H1 (cell line): ENCODE measurements around the gene WSCD2. TPM values are rescaled to one million over a fixed set of nuclear protein-coding genes. Genes with fewer than 3 reads are reported as not detected.

Experiments
- CTCF ChIA-PET: fragments of 300-600 bp; sonication (Branson Sonifier 250); formaldehyde crosslinking; loops from one replicate; lab custom pipeline; 2021; ENCODE audit not compliant: partially characterized antibody; lab: Charles Lee
- POLR2A ChIA-PET: fragments of 300-600 bp; sonication (Branson Sonifier 250); formaldehyde crosslinking; loops from one replicate; lab custom pipeline; 2021; ENCODE audit warnings: inconsistent platforms; ENCODE audit not compliant: partially characterized antibody; lab: Charles Lee
- DNase-seq, 2 experiments: peaks; one replicate each; pipeline versions ENCODE4 v3.0.0 to v3.0.0-alpha.2; 2010 to 2022; ENCODE audit warnings: low spot score in 2 of 2, low read depth in 1 of 2, mixed read lengths in 1 of 2
- FAIRE-seq: peaks from 2 replicates; lab custom pipeline; 2011; peaks lifted over from hg19 to GRCh38; lab: Jason Lieb, UNC
- H2AFZ ChIP-seq: 2 replicates; pipeline ENCODE4 v1.8.1; 2012; ENCODE audit warnings: low read length, inconsistent platforms
- H2AK5ac ChIP-seq: 2 replicates; pipeline ENCODE4 v1.6.1; 2013; ENCODE audit warnings: low read depth, low read length
- H2BK120ac ChIP-seq: replicated peaks from 2 replicates; pipeline ENCODE3; 2013; ENCODE audit warnings: low read depth, low read length, inconsistent platforms
- H2BK12ac ChIP-seq: 2 replicates; pipeline ENCODE4 v1.6.1; 2013; ENCODE audit warnings: low read depth, low read length
- H2BK15ac ChIP-seq: 2 replicates; pipeline ENCODE4 v1.6.1; 2013; ENCODE audit warnings: low read length
- H2BK20ac ChIP-seq: 2 replicates; pipeline ENCODE4 v1.6.1; 2013; ENCODE audit warnings: low read length
- H2BK5ac ChIP-seq: 2 replicates; pipeline ENCODE4 v1.6.1; 2013; ENCODE audit warnings: low read depth, low read length
- H3K14ac ChIP-seq: 2 replicates; pipeline ENCODE4 v1.6.1; 2013; ENCODE audit warnings: inconsistent platforms; ENCODE audit not compliant: insufficient read length
- H3K18ac ChIP-seq: 2 replicates; pipeline ENCODE4 v1.6.1; 2013; ENCODE audit warnings: low read length; ENCODE audit errors: extremely low read depth
- H3K23ac ChIP-seq: 2 replicates; pipeline ENCODE4 v1.6.1; 2013; ENCODE audit warnings: inconsistent platforms; ENCODE audit not compliant: insufficient read length
- H3K23me2 ChIP-seq: 2 replicates; pipeline ENCODE4 v1.6.1; 2013; ENCODE audit warnings: low read depth, low read length
- H3K27ac ChIP-seq: 2 replicates; pipeline ENCODE4 v1.6.1; 2011; ENCODE audit warnings: low read depth, low read length, inconsistent platforms
- H3K27me3 ChIP-seq, 4 experiments: replicated peaks in 1 of 4; 1 replicate in 1 of 4; 2 replicates in 3 of 4; pipeline versions ENCODE4 v1.6.1 to v1.8.1; 2011 to 2013; ENCODE audit warnings: low read length in 3 of 4, mild to moderate bottlenecking in 3 of 4, inconsistent platforms in 2 of 4, mixed read lengths in 2 of 4, moderate library complexity in 1 of 4; ENCODE audit not compliant: control insufficient read depth in 3 of 4, insufficient read depth in 3 of 4; ENCODE audit errors: extremely low read depth in 1 of 4
- H3K36me3 ChIP-seq, 4 experiments: 2 replicates each; pipeline versions ENCODE4 v1.6.1 to v1.8.1; 2011 to 2013; ENCODE audit warnings: mild to moderate bottlenecking in 4 of 4, low read length in 3 of 4, moderate library complexity in 2 of 4, control low read depth in 1 of 4, inconsistent platforms in 1 of 4; ENCODE audit not compliant: insufficient read depth in 4 of 4, control insufficient read depth in 2 of 4
- H3K4ac ChIP-seq: replicated peaks from 2 replicates; pipeline ENCODE3; 2013; ENCODE audit warnings: low read length, low read depth, mixed read lengths, inconsistent platforms; ENCODE audit not compliant: insufficient read length
- H3K4me1 ChIP-seq, 4 experiments: replicated peaks in 1 of 4; 1 replicate in 1 of 4; 2 replicates in 3 of 4; pipeline versions ENCODE4 v1.6.1 to v1.8.1; 2011 to 2013; ENCODE audit warnings: low read length in 3 of 4, inconsistent platforms in 2 of 4, mixed read lengths in 1 of 4; ENCODE audit not compliant: insufficient read depth in 4 of 4, control insufficient read depth in 3 of 4
- H3K4me2 ChIP-seq, 2 experiments: 2 replicates each; pipeline versions ENCODE4 v1.6.1 to v1.8.1; 2011 to 2013; ENCODE audit warnings: low read depth in 2 of 2, low read length in 2 of 2, control low read depth in 1 of 2, inconsistent platforms in 1 of 2, mild to moderate bottlenecking in 1 of 2; ENCODE audit not compliant: insufficient read depth in 1 of 2
- H3K4me3 ChIP-seq, 4 experiments: fragments of 200-600, 300-600 bp in 1 of 4; sonication (generic), shearing (Covaris generic), sonication (Bioruptor Twin) in 1 of 4; 2 replicates each; pipeline versions ENCODE4 v1.5.1 to v1.8.1; 2011 to 2016; ENCODE audit warnings: low read length in 4 of 4, low read depth in 3 of 4, control low read depth in 2 of 4, inconsistent platforms in 2 of 4, mild to moderate bottlenecking in 2 of 4, mixed read lengths in 1 of 4, moderate library complexity in 1 of 4; ENCODE audit not compliant: insufficient read depth in 2 of 4; ENCODE audit errors: extremely low read depth in 1 of 4
- H3K56ac ChIP-seq: replicated peaks from 2 replicates; pipeline ENCODE3; 2013; ENCODE audit warnings: low read depth, mild to moderate bottlenecking, mixed read lengths, low read length, inconsistent platforms; ENCODE audit not compliant: insufficient read length
- H3K79me1 ChIP-seq: 2 replicates; pipeline ENCODE4 v1.6.1; 2013; ENCODE audit warnings: low read depth, low read length, control low read depth
- H3K79me2 ChIP-seq, 2 experiments: 2 replicates each; pipeline versions ENCODE4 v1.6.1 to v1.8.1; 2012 to 2013; ENCODE audit warnings: low read length in 2 of 2, mild to moderate bottlenecking in 2 of 2, inconsistent platforms in 1 of 2; ENCODE audit not compliant: insufficient read depth in 2 of 2, control insufficient read depth in 1 of 2
- H3K9ac ChIP-seq, 4 experiments: replicated peaks in 1 of 4; 1 replicate in 1 of 4; 2 replicates in 3 of 4; pipeline versions ENCODE4 v1.6.1 to v1.8.1; 2011 to 2013; ENCODE audit warnings: low read depth in 3 of 4, low read length in 3 of 4, control low read depth in 2 of 4, mild to moderate bottlenecking in 2 of 4, moderate library complexity in 2 of 4, inconsistent platforms in 1 of 4; ENCODE audit errors: extremely low read depth in 1 of 4
- H3K9me3 ChIP-seq, 2 experiments: 2 replicates each; pipeline versions ENCODE4 v1.6.1 to v1.8.1; 2012 to 2013; ENCODE audit warnings: mild to moderate bottlenecking in 2 of 2, moderate library complexity in 2 of 2, control low read depth in 1 of 2, inconsistent platforms in 1 of 2, low read depth in 1 of 2, low read length in 1 of 2, mixed read lengths in 1 of 2; ENCODE audit not compliant: insufficient read depth in 2 of 2
- H4K20me1 ChIP-seq, 2 experiments: replicated peaks in 1 of 2; 2 replicates each; pipeline versions ENCODE3 to v1.8.1; 2011 to 2013; ENCODE audit warnings: inconsistent platforms in 2 of 2, low read length in 2 of 2, mild to moderate bottlenecking in 1 of 2; ENCODE audit not compliant: insufficient read depth in 2 of 2, control insufficient read depth in 1 of 2
- H4K5ac ChIP-seq: 2 replicates; pipeline ENCODE4 v1.6.1; 2013; ENCODE audit warnings: low read length, low read depth, mixed read lengths, inconsistent platforms; ENCODE audit not compliant: insufficient read length
- H4K8ac ChIP-seq: 2 replicates; pipeline ENCODE4 v1.8.0; 2013; ENCODE audit warnings: mild to moderate bottlenecking, moderate library complexity, low read length, inconsistent platforms; ENCODE audit not compliant: insufficient read depth; ENCODE audit errors: extremely low read depth
- H4K91ac ChIP-seq: replicated peaks from 2 replicates; pipeline ENCODE3; 2013; ENCODE audit warnings: low read length, mixed read lengths, inconsistent platforms; ENCODE audit not compliant: insufficient read length
- TAF7 ChIP-seq: optimal IDR thresholded peaks from 2 replicates; pipeline ENCODE3; 2011; ENCODE audit warnings: low read depth, mild to moderate bottlenecking, inconsistent platforms, low read length, moderate library complexity, borderline replicate concordance
- TBP ChIP-seq: IDR thresholded peaks from 2 replicates; pipeline ENCODE4 v1.6.1; 2011; ENCODE audit warnings: low read depth, low read length, improper control_type of control experiment
- WGBS, 2 experiments: shearing (Covaris generic) in 1 of 2; methylation state at CpG; one replicate each; pipeline versions ENCODE4 v1.1.6 to v1.1.7; 2013 to 2015; ENCODE audit warnings: low lambda C conversion rate in 2 of 2, mixed read lengths in 2 of 2, inconsistent platforms in 1 of 2, low coverage in 1 of 2, missing lambda C conversion rate in 1 of 2; ENCODE audit not compliant: insufficient replicate concordance in 2 of 2, insufficient coverage in 1 of 2, insufficient read length in 1 of 2; ENCODE audit errors: extremely low coverage in 1 of 2, missing lambda C conversion rate in 1 of 2; 5-methylcytosine and 5-hydroxymethylcytosine counted together
- polyA plus RNA-seq, 7 experiments: library from polyadenylated mRNA; depleted of rRNA in 3 of 7; stranded (reverse) in 5 of 7; unstranded in 2 of 7; fragments of >200 nt in 5 of 7; fragments of 200-250 nt in 2 of 7; gene quantifications; 1 replicate in 5 of 7; 2 replicates in 1 of 7; 4 replicates in 1 of 7; pipeline versions ENCODE4 v1.2.1 to v1.2.3, GENCODE V29; 2011 to 2013; ENCODE audit warnings: missing spikeins in 2 of 7, mixed read lengths in 2 of 7
- total RNA-seq: library from RNA; stranded (reverse); fragmentation: NEBNext Ultra II Directional; extraction: Animal tissue kit (Norgen Biotek cat#: 25700); gene quantifications from 2 replicates; pipeline ENCODE4 v1.2.1, GENCODE V29; 2021
- TF ChIP-seq, protein P1 (sequence below): IDR thresholded peaks from 2 replicates; pipeline ENCODE4 v1.6.1; 2011; ENCODE audit warnings: low read length, improper control_type of control experiment

The WSCD2 gene
- total and polyA plus RNA-seq, 2 of the 8 experiments (the other 6 are each of a cell fraction or from before 2014, with no cell fraction given): 1.3 to 2.2 TPM

- no peaks in the 10 kb centered on the region for H3K79me1 ChIP-seq
- no peak overlapping the region for H3K18ac ChIP-seq
- H4K20me1 ChIP-seq: no peaks in the 10 kb centered on the region
- H2BK20ac ChIP-seq: no peak overlapping the region
- H2BK12ac ChIP-seq: no peak overlapping the region
- no peaks in the 10 kb centered on the region for H3K36me3 ChIP-seq
- H3K23ac ChIP-seq: no peak overlapping the region
- no peak overlapping the region for H2BK120ac ChIP-seq
- no peak overlapping the region for H3K4me2 ChIP-seq
- H3K4me3 ChIP-seq: no peak overlapping the region
- POLR2A ChIA-PET: interaction anchor here (1.1 kb wide), 1 partner anchor 9 kb away, joined by 3 read pairs; no protein-coding TSS in a partner anchor
- H3K27me3 ChIP-seq: no peaks in the 10 kb centered on the region
- 0 out of 2 replicates have a peak overlapping the region, but pooled peaks have one; percentile 20 for H2AK5ac ChIP-seq
- H4K8ac ChIP-seq: no peak overlapping the region
- no peak for DNase-seq
- H3K56ac ChIP-seq: no peak overlapping the region
- no peaks in the 10 kb centered on the region for H3K23me2 ChIP-seq
- no peak overlapping the region for H3K14ac ChIP-seq
- peaks cover 3 to 11% (median 8%) of the 10 kb centered on the region in 4 experiments; a peak in 6 of 7 replicates for H3K4me1 ChIP-seq
- H3K9ac ChIP-seq: no peak overlapping the region
- no peak overlapping the region for H2BK15ac ChIP-seq
- H4K91ac ChIP-seq: no peak overlapping the region
- no peak overlapping the region for H3K4ac ChIP-seq
- no peak overlapping the region for H2BK5ac ChIP-seq
- no peak overlapping the region for H2AFZ ChIP-seq
- CTCF ChIA-PET: interaction anchor here (0.6 to 8.5 kb wide), 8 partner anchors 8 to 823 kb away, joined by 3 to 64 read pairs (median 4); partner anchors contain the start of gene WSCD2
- H3K9me3 ChIP-seq: no peaks in the 10 kb centered on the region
- H3K79me2 ChIP-seq: no peaks in the 10 kb centered on the region
- no peak overlapping the region for H4K5ac ChIP-seq
- no peak overlapping the region for H3K27ac ChIP-seq
- FAIRE-seq: no peak
- WGBS, 2 experiments: 77% methylated on average over 8 of the region's 8 CpGs; no CpG with 5 or more reads in 1 of the 2 experiments
- no peak for TF ChIP-seq TBP
- TF ChIP-seq, protein P1, sequence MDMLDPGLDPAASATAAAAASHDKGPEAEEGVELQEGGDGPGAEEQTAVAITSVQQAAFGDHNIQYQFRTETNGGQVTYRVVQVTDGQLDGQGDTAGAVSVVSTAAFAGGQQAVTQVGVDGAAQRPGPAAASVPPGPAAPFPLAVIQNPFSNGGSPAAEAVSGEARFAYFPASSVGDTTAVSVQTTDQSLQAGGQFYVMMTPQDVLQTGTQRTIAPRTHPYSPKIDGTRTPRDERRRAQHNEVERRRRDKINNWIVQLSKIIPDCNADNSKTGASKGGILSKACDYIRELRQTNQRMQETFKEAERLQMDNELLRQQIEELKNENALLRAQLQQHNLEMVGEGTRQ: no peak
- no peak for TF ChIP-seq TAF7
These were observed 15.0 kb downstream of the WSCD2 start for GRCh38 chr12:108144080-108144479.
